ENCODE measurements around the gene COBLL1.

COBLL1 gene

GRCh38 chr2:164785457-164785856 lies 56.2 kb downstream of the COBLL1 start:
- DNase-seq, result no peak

GRCh38 chr2:164784376-164784775 lies 57.2 kb downstream of the COBLL1 start:
- no peak for DNase-seq

GRCh38 chr2:164782323-164782722 lies 59.3 kb downstream of the COBLL1 start:
- DNase-seq, result no peak

GRCh38 chr2:164781394-164781793 lies 60.2 kb downstream of the COBLL1 start:
- no peak for DNase-seq

- DNase-seq, result no peak
Observed at GRCh38 chr2:164780611-164781178, 60.9 kb downstream of the COBLL1 start.

- DNase-seq, result no peak
Observed at GRCh38 chr2:164779383-164780057, 62.1 kb downstream of the COBLL1 start.

GRCh38 chr2:164778723-164779122 lies 62.9 kb downstream of the COBLL1 start:
- DNase-seq, result no peak

GRCh38 chr2:164777847-164778461 lies 63.7 kb downstream of the COBLL1 start:
- no peak for DNase-seq

- DNase-seq, result no peak
Observed at GRCh38 chr2:164773635-164774034, 68.0 kb downstream of the COBLL1 start.

- DNase-seq, result no peak
Observed at GRCh38 chr2:164773091-164773490, 68.5 kb downstream of the COBLL1 start.

- no peak for DNase-seq
Observed at GRCh38 chr2:164771897-164772296, 69.7 kb downstream of the COBLL1 start.

- no peak for DNase-seq
Observed at GRCh38 chr2:164770421-164770916, 71.2 kb downstream of the COBLL1 start.

GRCh38 chr2:164766954-164767320 lies 74.7 kb downstream of the COBLL1 start:
- no peak for DNase-seq

GRCh38 chr2:164766216-164766953 lies 75.2 kb downstream of the COBLL1 start:
- no peak for DNase-seq

GRCh38 chr2:164764996-164765395 lies 76.6 kb downstream of the COBLL1 start:
- DNase-seq, result no peak

- DNase-seq, result no peak
Observed at GRCh38 chr2:164764474-164764873, 77.1 kb downstream of the COBLL1 start.

- no peak for DNase-seq
Observed at GRCh38 chr2:164763431-164763830, 78.2 kb downstream of the COBLL1 start.

GRCh38 chr2:164761737-164762460 lies 79.7 kb downstream of the COBLL1 start:
- DNase-seq, result no peak

GRCh38 chr2:164761201-164761600 lies 80.4 kb downstream of the COBLL1 start:
- peak; percentile 25 for DNase-seq

GRCh38 chr2:164760179-164760578 lies 81.4 kb downstream of the COBLL1 start:
- DNase-seq, result no peak

- no peak for DNase-seq
Observed at GRCh38 chr2:164757934-164758695, 83.5 kb downstream of the COBLL1 start.

- no peak for DNase-seq
Observed at GRCh38 chr2:164756773-164757172, 84.8 kb downstream of the COBLL1 start.
